Stimulated activated CD4-positive, alpha-beta T cell treated with anti-CD3 and anti-CD28 coated beads, Interleukin-12 subunit alpha, Interleukin-12 subunit beta, amount 100 ng/mL, for 48 hours (primary cell): Measurements from ENCODE around the gene PPHLN1.

Experiments
- DNase-seq, 3 donors: peaks; one replicate each; pipeline ENCODE4 v3.0.0-alpha.2; 2020; ENCODE audit warnings: low read depth in 2 of 3, low spot score in 1 of 3

The PPHLN1 gene

GRCh38 chr12:42432517-42433140 lies 106.7 kb downstream of the PPHLN1 start:
- DNase-seq = no peak

- no peak for DNase-seq
Observed at GRCh38 chr12:42440608-42441007, 114.6 kb downstream of the PPHLN1 start.

GRCh38 chr12:42442311-42442759 lies 116.4 kb downstream of the PPHLN1 start:
- no peak for DNase-seq

- DNase-seq = no peak
Observed at GRCh38 chr12:42442888-42443287, 116.9 kb downstream of the PPHLN1 start.

- no peak for DNase-seq
Observed at GRCh38 chr12:42444192-42444943, 118.4 kb downstream of the PPHLN1 start.

GRCh38 chr12:42445891-42446290 lies 119.9 kb downstream of the PPHLN1 start:
- DNase-seq = no peak

- DNase-seq = no peak
Observed at GRCh38 chr12:42446761-42447160, 120.8 kb downstream of the PPHLN1 start.

GRCh38 chr12:42447371-42447786 lies 121.4 kb downstream of the PPHLN1 start:
- DNase-seq = no peak

- DNase-seq = no peak
Observed at GRCh38 chr12:42448841-42449240, 122.9 kb downstream of the PPHLN1 start.

GRCh38 chr12:42450248-42450647 lies 124.3 kb downstream of the PPHLN1 start:
- no peak for DNase-seq

- DNase-seq = no peak
Observed at GRCh38 chr12:42458575-42458974, 132.6 kb downstream of the PPHLN1 start.

- no peak for DNase-seq
Observed at GRCh38 chr12:42459336-42459847, 133.4 kb downstream of the PPHLN1 start.

GRCh38 chr12:42462486-42462885 lies 136.5 kb downstream of the PPHLN1 start:
- no peak for DNase-seq

- DNase-seq = no peak
Observed at GRCh38 chr12:42463671-42464070, 137.7 kb downstream of the PPHLN1 start.

- DNase-seq = no peak
Observed at GRCh38 chr12:42468341-42468821, 142.4 kb downstream of the PPHLN1 start.

GRCh38 chr12:42468921-42469320 lies 143.0 kb downstream of the PPHLN1 start:
- no peak for DNase-seq

- no peak for DNase-seq
Observed at GRCh38 chr12:42469355-42470175, 143.6 kb downstream of the PPHLN1 start.

- DNase-seq = no peak
Observed at GRCh38 chr12:42472376-42472775, 146.4 kb downstream of the PPHLN1 start.

GRCh38 chr12:42473130-42473529 lies 147.2 kb downstream of the PPHLN1 start:
- DNase-seq = no peak

- DNase-seq = no peak
Observed at GRCh38 chr12:42473561-42473960, 147.6 kb downstream of the PPHLN1 start.

- DNase-seq = no peak
Observed at GRCh38 chr12:42474391-42474790, 148.4 kb downstream of the PPHLN1 start.
